ENCODE measurements around the gene DND1.
A peak's percentile ranks its signal among the peaks of the same experiment; 100 is the strongest.
"Not testable (repeated sequence)": the region's sequence is repeated elsewhere in the genome, so short reads cannot be mapped to it uniquely, and the experiment has no call there.

The DND1 gene

GRCh38 chr5:140639148-140639981 is 34.0 kb downstream of the DND1 start, which contains the start of gene TMCO6:
TSS of gene TMCO6 (plus strand) at chr5:140639451. CDS start at chr5:140639528, 77 bp downstream.
- peak; percentile 71 for DNase-seq (ENCODE audit: low read depth)
- H3K4me3 ChIP-seq (ENCODE audit: low read length) = peak within 1 kb of the TSS; percentile 71
- peak; percentile 57 for TF ChIP-seq CTCF (conservative IDR thresholded peaks at IDR 0.05; ENCODE audit: low read depth, low read length)

GRCh38 chr5:140638898-140639147 is 34.6 kb downstream of the DND1 start:
- H3K4me3 ChIP-seq (ENCODE audit: low read length) = peak overlapping the region; percentile 71
- DNase-seq (ENCODE audit: low read depth) = not testable (repeated sequence)

- TF ChIP-seq CTCF (conservative IDR thresholded peaks at IDR 0.05; ENCODE audit: low read depth, low read length) = no peak
- H3K4me3 ChIP-seq (ENCODE audit: low read length) = no peak overlapping the region
- no peak for DNase-seq (ENCODE audit: low read depth)
Measured at GRCh38 chr5:140637371-140638100, 35.8 kb downstream of the DND1 start.

GRCh38 chr5:140635291-140636257 is 37.8 kb downstream of the DND1 start:
- no peak for DNase-seq (ENCODE audit: low read depth)
- TF ChIP-seq CTCF (conservative IDR thresholded peaks at IDR 0.05; ENCODE audit: low read depth, low read length) = no peak
- H3K4me3 ChIP-seq (ENCODE audit: low read length) = no peak overlapping the region

- no peak for DNase-seq (ENCODE audit: low read depth)
- no peak overlapping the region for H3K4me3 ChIP-seq (ENCODE audit: low read length)
- no peak for TF ChIP-seq CTCF (conservative IDR thresholded peaks at IDR 0.05; ENCODE audit: low read depth, low read length)
Measured at GRCh38 chr5:140634103-140634502, 39.3 kb downstream of the DND1 start.

- H3K4me3 ChIP-seq (ENCODE audit: low read length) = no peak overlapping the region
- no peak for DNase-seq (ENCODE audit: low read depth)
- TF ChIP-seq CTCF (conservative IDR thresholded peaks at IDR 0.05; ENCODE audit: low read depth, low read length) = no peak
Measured at GRCh38 chr5:140633501-140633900, 39.9 kb downstream of the DND1 start.

- TF ChIP-seq CTCF (conservative IDR thresholded peaks at IDR 0.05; ENCODE audit: low read depth, low read length) = no peak
- no peak for DNase-seq (ENCODE audit: low read depth)
- peak within 1 kb of the TSS; percentile 52 for H3K4me3 ChIP-seq (ENCODE audit: low read length)
Measured at GRCh38 chr5:140633021-140633471, 40.3 kb downstream of the DND1 start, which contains the start of gene CD14. TSS of gene CD14 (minus strand) at chr5:140633175. CDS start at chr5:140633071, 104 bp downstream.

Data from retinal pigment epithelial cell (primary cell).